PC-3 (cell line): Measurements from ENCODE around the gene CTSW. TPM values are rescaled to one million over a fixed set of nuclear protein-coding genes. Genes with fewer than 3 reads are reported as not detected.

Source experiments
- ATAC-seq: fragments of 200-7000 bp; cut with Tn5 transposase; 2 replicates; pipeline ENCODE4 v1.9.1; 2020; ENCODE audit warnings: mild to moderate bottlenecking, moderate library complexity
- BruUV-seq: library from RNA; stranded (reverse); fragments of 400-500 nt; replicated peaks from 2 replicates; lab custom pipeline; 2021; lab: Mats Ljungman, UMichigan
- CTCF ChIA-PET: fragments of 300-600 bp; sonication (Branson Sonifier 250); formaldehyde crosslinking; loops from one replicate; lab custom pipeline; 2022; ENCODE audit warnings: antibody characterized with exemption; lab: Charles Lee
- POLR2A ChIA-PET: fragments of 300-600 bp; sonication (Branson Sonifier 250); formaldehyde crosslinking; loops from one replicate; lab custom pipeline; 2022; ENCODE audit warnings: antibody characterized with exemption; ENCODE audit not compliant: unreplicated experiment; lab: Charles Lee
- DNase-seq: peaks from one replicate; pipeline ENCODE4 v3.0.0-alpha.2; 2015
- H2AFZ ChIP-seq: fragments of 300-600 bp; sonication (generic); 2 replicates; pipeline ENCODE4 v1.6.0; 2016; ENCODE audit warnings: antibody characterized with exemption, low read length
- H3F3A ChIP-seq: fragments of 300-600 bp; sonication (generic); one replicate; pipeline ENCODE4 v1.6.0; 2017; ENCODE audit warnings: antibody characterized with exemption, low read length, control low read depth, mild to moderate bottlenecking; ENCODE audit not compliant: unreplicated experiment
- H3K27ac ChIP-seq: fragments of 300-600 bp; sonication (generic); 2 replicates; pipeline ENCODE4 v1.5.1; 2016; ENCODE audit warnings: mild to moderate bottlenecking, low read length
- H3K27me3 ChIP-seq: fragments of 300-600 bp; sonication (generic); 2 replicates; pipeline ENCODE4 v1.6.1; 2016; ENCODE audit warnings: low read length, mixed read lengths
- H3K36me3 ChIP-seq: fragments of 300-600 bp; sonication (generic); 2 replicates; pipeline ENCODE4 v1.6.1; 2016; ENCODE audit warnings: low read depth, mixed run types, low read length, mixed read lengths
- H3K4me1 ChIP-seq: fragments of 300-600 bp; sonication (generic); 2 replicates; pipeline ENCODE4 v1.5.1; 2016; ENCODE audit warnings: low read length; ENCODE audit not compliant: insufficient read depth
- H3K4me2 ChIP-seq: fragments of 300-600 bp; sonication (generic); 2 replicates; pipeline ENCODE4 v1.6.0; 2016; ENCODE audit warnings: low read length
- H3K4me3 ChIP-seq: fragments of 300-600 bp; sonication (generic); 2 replicates; pipeline ENCODE4 v1.5.1; 2016; ENCODE audit warnings: mild to moderate bottlenecking, low read length, mixed read lengths
- H3K79me2 ChIP-seq: fragments of 300-600 bp; sonication (generic); 2 replicates; pipeline ENCODE4 v1.6.1; 2017; ENCODE audit warnings: low read length, mixed read lengths
- H3K9ac ChIP-seq: fragments of 300-600 bp; sonication (generic); 2 replicates; pipeline ENCODE4 v1.6.0; 2016; ENCODE audit warnings: mild to moderate bottlenecking, low read length
- H3K9me2 ChIP-seq: fragments of 300-600 bp; sonication (generic); replicated peaks from 2 replicates; pipeline ENCODE4 v1.6.1; 2016; ENCODE audit warnings: mixed run types, low read length, mixed read lengths
- H3K9me3 ChIP-seq: fragments of 300-600 bp; sonication (generic); 2 replicates; pipeline ENCODE4 v1.6.1; 2016; ENCODE audit warnings: low read length, mixed read lengths
- H4K20me1 ChIP-seq: fragments of 300-600 bp; sonication (generic); 2 replicates; pipeline ENCODE4 v1.6.1; 2016; ENCODE audit warnings: low read length, mixed read lengths
- CTCF ChIP-seq: fragments of 300-600 bp; sonication (generic); conservative IDR thresholded peaks from 2 replicates; pipeline ENCODE4 v1.5.1; 2017; ENCODE audit warnings: antibody characterized with exemption, low read depth, mild to moderate bottlenecking, low read length
- EZH2 ChIP-seq: fragments of 300-600 bp; sonication (generic); IDR thresholded peaks from one replicate; pipeline ENCODE4 v1.6.1; 2017; ENCODE audit warnings: antibody characterized with exemption, mild to moderate bottlenecking, low read length; ENCODE audit not compliant: unreplicated experiment
- EZH2phosphoT487 ChIP-seq: fragments of 300-600 bp; sonication (generic); IDR thresholded peaks from 2 replicates; pipeline ENCODE4 v1.6.1; 2018; ENCODE audit warnings: mild to moderate bottlenecking, antibody characterized with exemption, low read length, borderline replicate concordance
- intact Hi-C: fragments of 100-400 bp; cut with micrococcal nuclease; formaldehyde crosslinking; loops from 2 replicates; pipeline ENCODE4 v1.9.0; 2023
- total RNA-seq: library from RNA; depleted of rRNA; stranded (reverse); fragments of >200 nt; gene quantifications from 2 replicates; pipeline ENCODE4 v1.2.3, GENCODE V29; 2014

Gene CTSW
- total RNA-seq, 1 experiment from 2014 or later = 0.11 TPM

DNA sequence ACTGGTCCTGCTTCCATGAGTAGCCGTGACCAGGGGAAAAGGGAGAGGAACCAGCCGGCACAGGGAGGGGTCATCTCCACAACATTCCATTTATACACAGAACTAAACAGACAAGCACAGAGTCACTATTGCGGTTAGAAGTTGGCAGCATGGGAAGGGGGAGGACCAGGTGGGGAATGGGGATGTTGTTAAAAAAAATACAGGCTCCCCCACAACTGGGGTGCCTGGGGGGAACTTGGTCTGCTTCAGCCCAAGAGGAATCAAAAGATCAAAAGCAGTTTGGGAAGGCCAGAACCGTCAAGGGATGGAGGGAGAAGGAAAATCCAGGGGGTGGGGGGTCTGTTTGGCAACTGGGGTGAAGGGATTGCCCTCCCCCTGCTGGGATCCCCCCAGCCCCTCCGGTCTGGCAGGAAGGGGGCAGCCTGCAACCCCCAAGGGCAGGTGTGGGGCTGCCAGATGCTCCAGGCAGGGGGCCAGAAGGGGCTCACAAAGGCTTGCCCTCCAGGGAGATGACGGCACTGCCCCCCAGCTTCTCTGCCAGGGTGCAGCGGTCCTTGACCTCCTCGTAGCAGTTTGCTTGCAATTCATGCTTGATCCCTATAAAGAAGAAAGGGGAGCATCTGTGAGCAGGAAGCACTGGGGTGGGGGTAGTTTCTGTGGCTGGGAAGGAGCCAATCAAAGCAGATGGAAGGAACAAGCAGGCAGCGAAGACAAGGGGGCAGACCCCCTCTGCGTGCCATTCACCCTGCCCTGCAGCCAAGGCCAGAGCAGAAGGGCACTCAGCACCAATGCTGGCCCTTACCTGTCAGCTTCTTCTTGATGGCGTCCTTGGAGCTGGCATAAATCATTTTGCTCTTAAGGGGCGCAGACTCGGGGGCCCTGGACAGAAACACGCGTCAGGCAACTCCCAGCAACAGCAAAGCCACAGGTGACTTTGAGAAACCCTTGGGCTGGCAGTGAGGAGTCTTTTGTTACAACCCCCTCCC is 24.5 kb upstream of the CTSW start:
- Histone ChIP-seq H3K27ac (no peak overlapping the region), H3F3A (peaks cover 11% of the 10 kb centered on the region), H3K9me3 (no peaks in the 10 kb centered on the region), H3K9ac (no peak overlapping the region), H3K4me2 (peak overlapping the region; percentile 95; the same call in 1 of the 2 replicates), H3K4me3 (peak overlapping the region; percentile 79; the same call in 1 of the 2 replicates), H2AFZ (no peak overlapping the region), H3K9me2 (no peaks in the 10 kb centered on the region), H3K27me3 (no peaks in the 10 kb centered on the region), H4K20me1 (peaks cover 49% of the 10 kb centered on the region), H3K36me3 (peaks cover 56% of the 10 kb centered on the region), H3K4me1 (peaks cover 33% of the 10 kb centered on the region), H3K79me2 (peaks cover 42% of the 10 kb centered on the region)
- DNase-seq (no peak), ATAC-seq (no peak)
- POLR2A ChIA-PET = interaction anchor here (0.6 kb wide), 1 partner anchor 26 kb away, joined by 11 read pairs; no protein-coding TSS in a partner anchor
- CTCF ChIA-PET = no interaction called here
- TF ChIP-seq EZH2 (no peak), EZH2phosphoT487 (no peak), CTCF (no peak)
- intact Hi-C loops = no loop called here
- BruUV-seq = TSS peak; percentile 58

GRCh38 chr11:65855927-65856363 is 23.7 kb upstream of the CTSW start:
- intact Hi-C loops = no loop called here
- Histone ChIP-seq H3K9me2 (no peaks in the 10 kb centered on the region), H3K27ac (no peak overlapping the region), H2AFZ (no peak overlapping the region), H3F3A (peaks cover 11% of the 10 kb centered on the region), H3K4me3 (peak overlapping the region; percentile 79), H3K79me2 (peaks cover 47% of the 10 kb centered on the region), H3K27me3 (no peaks in the 10 kb centered on the region), H3K9ac (no peak overlapping the region), H3K9me3 (no peaks in the 10 kb centered on the region), H4K20me1 (peaks cover 49% of the 10 kb centered on the region), H3K4me1 (peaks cover 33% of the 10 kb centered on the region), H3K36me3 (peaks cover 56% of the 10 kb centered on the region), H3K4me2 (peak overlapping the region; percentile 95)
- DNase-seq = no peak
- ATAC-seq = no peak
- POLR2A ChIA-PET = interaction anchor here (0.6 kb wide), 1 partner anchor 27 kb away, joined by 11 read pairs; no protein-coding TSS in a partner anchor
- CTCF ChIA-PET = no interaction called here
- TF ChIP-seq EZH2phosphoT487 (no peak), CTCF (no peak), EZH2 (no peak)
- BruUV-seq = no TSS peak
